GM19397 (cell line): Measurements from ENCODE around the gene OCA2.
A peak's percentile ranks its signal among the peaks of the same experiment; 100 is the strongest.

Experiments used
- ATAC-seq: cut with Tn5 transposase; IDR thresholded peaks from one replicate; pipeline ENCODE4 v1.9.1; 2021; ENCODE audit warnings: mild to moderate bottlenecking, moderate library complexity; ENCODE audit not compliant: unreplicated experiment

Gene OCA2

DNA sequence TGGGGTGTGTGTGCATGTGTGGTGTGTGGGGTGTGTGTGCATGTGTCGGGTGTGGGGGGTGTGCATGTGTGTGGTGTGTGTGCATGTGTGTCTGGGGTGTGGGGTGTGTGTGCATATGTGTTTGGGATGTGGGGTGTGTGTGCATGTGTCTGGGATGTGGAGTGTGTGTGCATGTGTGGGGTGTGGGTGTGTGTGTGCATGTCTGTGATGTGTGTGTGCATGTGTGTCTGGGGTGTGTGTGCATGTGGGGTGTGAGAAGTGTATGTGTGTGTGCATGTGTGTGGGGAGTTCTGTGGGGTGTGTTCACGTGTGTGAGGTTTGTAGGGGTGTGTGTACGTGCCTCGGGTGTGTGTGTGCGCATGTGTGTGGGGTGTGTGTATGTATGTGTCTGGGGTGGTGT, 6.7 kb upstream of the OCA2 start:
- no peak for ATAC-seq

- no peak for ATAC-seq
Measured at GRCh38 chr15:28105224-28105791, 6.2 kb upstream of the OCA2 start.

GRCh38 chr15:28104326-28104725, 5.2 kb upstream of the OCA2 start:
- no peak for ATAC-seq

GRCh38 chr15:28103831-28104230, 4.7 kb upstream of the OCA2 start:
- ATAC-seq, result no peak

DNA sequence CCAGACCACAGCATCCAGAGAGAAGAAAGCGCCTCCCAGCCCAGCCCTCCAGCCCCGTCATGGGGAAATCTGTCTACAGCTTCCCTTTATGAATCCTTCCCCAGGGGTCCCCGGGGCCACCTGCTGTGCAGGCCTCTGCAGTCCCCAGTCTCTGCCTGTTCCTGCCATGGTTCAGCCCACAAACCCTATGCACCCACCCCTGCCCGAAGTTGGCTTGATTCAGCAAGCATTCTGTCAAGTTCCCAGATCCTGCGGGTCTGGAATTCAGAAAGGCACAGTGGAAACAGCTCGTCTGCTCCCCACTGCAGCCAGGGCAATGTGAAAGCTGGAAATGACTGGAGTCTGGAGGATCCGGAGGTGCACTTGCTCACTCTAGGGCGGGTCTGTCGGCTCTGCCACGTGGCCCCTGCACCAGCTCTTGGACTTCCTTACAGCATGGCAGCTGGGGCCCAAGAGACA, 2.9 kb upstream of the OCA2 start:
- ATAC-seq, result no peak

DNA sequence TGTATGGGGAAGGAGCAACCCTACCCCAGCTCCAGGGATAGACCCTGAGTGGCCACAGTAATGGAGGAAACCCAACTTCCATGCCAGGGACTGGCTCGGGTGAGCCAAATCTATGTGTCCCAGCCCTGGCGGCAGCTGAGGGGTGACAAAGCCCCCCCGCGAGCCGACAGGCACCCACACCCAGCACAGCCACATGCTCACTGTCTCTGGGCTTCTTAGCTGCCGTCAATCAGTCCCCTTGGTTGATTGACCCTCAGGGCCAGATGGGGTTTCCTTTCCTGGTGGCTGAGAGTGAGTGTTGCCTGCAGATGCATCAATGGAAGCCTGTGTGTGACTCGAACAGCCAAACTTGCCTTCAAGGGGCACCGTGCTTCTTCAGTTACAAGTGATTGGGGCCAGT, 2.1 kb upstream of the OCA2 start:
- ATAC-seq, result no peak

DNA sequence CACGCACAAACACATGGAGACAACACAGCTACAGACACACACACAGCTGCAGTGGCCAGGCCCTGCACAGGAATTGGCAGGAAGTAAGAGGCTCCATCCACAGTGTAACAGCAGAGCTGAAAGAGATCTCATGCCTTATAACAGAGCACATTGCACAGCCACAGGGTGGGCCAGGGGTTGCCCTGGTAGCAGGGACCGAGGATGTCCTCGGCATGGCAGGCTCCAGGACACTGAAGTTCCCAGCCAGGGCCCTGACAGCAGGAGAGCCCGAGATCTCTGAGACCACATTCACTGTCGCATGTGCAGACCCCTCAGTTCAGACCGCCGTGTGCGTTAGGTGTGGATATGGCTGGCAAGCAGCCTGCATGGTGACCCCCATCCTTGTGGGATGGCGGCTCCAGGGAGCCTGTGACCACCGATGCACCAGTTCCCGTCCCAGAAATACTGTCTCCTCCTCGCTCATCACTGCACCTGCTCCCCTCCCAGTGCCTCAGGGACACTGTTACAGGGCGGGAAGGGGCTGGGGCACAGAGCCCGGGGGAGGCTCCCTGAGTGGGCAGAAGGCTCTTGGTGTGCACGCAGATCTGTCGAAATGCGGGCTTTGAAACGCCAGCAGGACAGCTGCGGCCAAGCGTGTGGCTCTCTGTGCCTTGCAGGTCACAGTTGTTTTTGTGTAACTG, 1.5 kb upstream of the OCA2 start:
- no peak for ATAC-seq

- no peak for ATAC-seq
Measured at GRCh38 chr15:28099555-28100140, 533 bp upstream of the OCA2 start.

GRCh38 chr15:28098360-28098765, 752 bp downstream of the OCA2 start:
- no peak for ATAC-seq

GRCh38 chr15:28097656-28098359, 1.3 kb downstream of the OCA2 start:
- no peak for ATAC-seq

- no peak for ATAC-seq
Measured at GRCh38 chr15:28096670-28097431, 2.3 kb downstream of the OCA2 start.

- no peak for ATAC-seq
Measured at GRCh38 chr15:28096411-28096669, 2.8 kb downstream of the OCA2 start.

- ATAC-seq, result no peak
Measured at GRCh38 chr15:28094732-28095521, 4.2 kb downstream of the OCA2 start.

- no peak for ATAC-seq
Measured at GRCh38 chr15:28093752-28094535, 5.2 kb downstream of the OCA2 start.

GRCh38 chr15:28091313-28091712, 7.8 kb downstream of the OCA2 start:
- ATAC-seq, result no peak

GRCh38 chr15:28086175-28086703, 12.9 kb downstream of the OCA2 start:
- ATAC-seq, result peak; percentile 100

GRCh38 chr15:28085489-28086174, 13.5 kb downstream of the OCA2 start:
- ATAC-seq, result no peak

- no peak for ATAC-seq
Measured at GRCh38 chr15:28084547-28084946, 14.6 kb downstream of the OCA2 start.
